GF-D8 (cell line): Measurements from ENCODE around the gene CYP46A1.
"Not testable (repeated sequence)": the region's sequence is repeated elsewhere in the genome, so short reads cannot be mapped to it uniquely, and the experiment has no call there.

ENCODE experiments used
- DNase-seq: peaks from one replicate; lab custom pipeline; 2025; lab: John Stamatoyannopoulos, UW

The CYP46A1 gene

GRCh38 chr14:99657645-99658155, 26.4 kb upstream of the CYP46A1 start:
- no peak for DNase-seq

GRCh38 chr14:99658218-99658845, 25.8 kb upstream of the CYP46A1 start:
- no peak for DNase-seq

- no peak for DNase-seq
These were observed 24.8 kb upstream of the CYP46A1 start for GRCh38 chr14:99659333-99659741.

- no peak for DNase-seq
These were observed 24.0 kb upstream of the CYP46A1 start for GRCh38 chr14:99660006-99660566.

- DNase-seq: no peak
These were observed 23.3 kb upstream of the CYP46A1 start for GRCh38 chr14:99660794-99661193.

GRCh38 chr14:99661206-99661605, 22.9 kb upstream of the CYP46A1 start:
- DNase-seq: not testable (repeated sequence)

GRCh38 chr14:99662846-99663245, 21.3 kb upstream of the CYP46A1 start:
- DNase-seq: no peak

GRCh38 chr14:99663386-99664057, 20.6 kb upstream of the CYP46A1 start:
- DNase-seq: no peak

GRCh38 chr14:99664058-99664936, 19.8 kb upstream of the CYP46A1 start:
- no peak for DNase-seq

GRCh38 chr14:99664937-99665273, 19.2 kb upstream of the CYP46A1 start:
- no peak for DNase-seq

GRCh38 chr14:99666533-99666932, 17.6 kb upstream of the CYP46A1 start:
- DNase-seq: no peak

- no peak for DNase-seq
These were observed 17.1 kb upstream of the CYP46A1 start for GRCh38 chr14:99667045-99667444.

- no peak for DNase-seq
These were observed 16.3 kb upstream of the CYP46A1 start for GRCh38 chr14:99667821-99668220.

- DNase-seq: no peak
These were observed 15.5 kb upstream of the CYP46A1 start for GRCh38 chr14:99668307-99669295.

- no peak for DNase-seq
These were observed 13.5 kb upstream of the CYP46A1 start for GRCh38 chr14:99670361-99671234.

GRCh38 chr14:99671235-99672224, 12.6 kb upstream of the CYP46A1 start:
- no peak for DNase-seq

- DNase-seq: no peak
These were observed 11.4 kb upstream of the CYP46A1 start for GRCh38 chr14:99672506-99673304.
